Mucosa of stomach (tissue), 1 donor: ENCODE data around the gene ZNF570.

Experiments used
- H3K27me3 ChIP-seq: one replicate; pipeline ENCODE4 v1.7.0; 2013; ENCODE audit warnings: mild to moderate bottlenecking, low read length; ENCODE audit not compliant: control insufficient read depth, insufficient read depth
- H3K36me3 ChIP-seq: one replicate; pipeline ENCODE4 v1.7.0; 2013; ENCODE audit warnings: low read length; ENCODE audit not compliant: control insufficient read depth, insufficient read depth
- H3K4me1 ChIP-seq: one replicate; pipeline ENCODE4 v1.7.0; 2013; ENCODE audit warnings: mild to moderate bottlenecking, low read length; ENCODE audit not compliant: control insufficient read depth, insufficient read depth
- H3K4me3 ChIP-seq: one replicate; pipeline ENCODE4 v1.7.0; 2013; ENCODE audit warnings: low read length
- H3K9ac ChIP-seq: one replicate; pipeline ENCODE4 v1.7.0; 2013; ENCODE audit warnings: mild to moderate bottlenecking, low read length, moderate library complexity
- H3K9me3 ChIP-seq: one replicate; pipeline ENCODE4 v1.7.0; 2013; ENCODE audit warnings: mild to moderate bottlenecking, low read length, moderate library complexity; ENCODE audit not compliant: control insufficient read depth
- donor health status: Pancreatic carcinoma.

Gene ZNF570

GRCh38 chr19:37506387-37507166, 37.4 kb downstream of the ZNF570 start, which contains the start of gene ZNF793:
ZNF793 (plus strand) TSS chr19:37506939; CDS start chr19:37523440, 16,501 bp downstream.
- Histone ChIP-seq H3K9me3 (peaks cover 7% of the 10 kb centered on the region), H3K4me3 (peak within 1 kb of the TSS; percentile 95), H3K27me3 (no peaks in the 10 kb centered on the region), H3K36me3 (no peaks in the 10 kb centered on the region), H3K4me1 (peaks cover 9% of the 10 kb centered on the region), H3K9ac (peak within 1 kb of the TSS; percentile 91)

- Histone ChIP-seq H3K4me3 (peak overlapping the region; percentile 95), H3K4me1 (peaks cover 9% of the 10 kb centered on the region), H3K27me3 (no peaks in the 10 kb centered on the region), H3K36me3 (no peaks in the 10 kb centered on the region), H3K9me3 (peaks cover 7% of the 10 kb centered on the region), H3K9ac (peak overlapping the region; percentile 91)
Measured at GRCh38 chr19:37507167-37507464, 38.0 kb downstream of the ZNF570 start.

GRCh38 chr19:37511186-37511585, 42.0 kb downstream of the ZNF570 start:
- H3K36me3 ChIP-seq: no peaks in the 10 kb centered on the region

DNA sequence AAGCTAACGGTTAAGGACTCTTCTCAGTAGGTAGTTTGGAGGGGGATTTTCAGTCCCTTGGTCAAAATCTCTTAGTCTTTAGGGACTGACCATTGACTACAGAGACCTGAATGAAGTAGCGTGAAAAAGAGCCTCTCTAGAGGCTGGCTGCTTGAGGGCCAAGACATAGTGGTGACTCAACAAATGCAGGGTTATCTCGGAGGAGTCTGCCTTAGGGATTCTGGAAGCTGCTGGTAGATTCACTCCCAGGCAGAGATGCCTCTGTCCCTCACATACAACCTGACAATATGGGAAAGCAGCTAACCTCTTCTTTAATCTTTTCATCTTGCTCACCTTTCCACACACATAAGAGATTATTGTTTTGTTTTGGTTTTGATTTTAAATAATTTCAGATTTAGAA, 42.7 kb downstream of the ZNF570 start:
- Histone ChIP-seq H3K27me3 (no peaks in the 10 kb centered on the region), H3K4me3 (no peak overlapping the region), H3K36me3 (no peaks in the 10 kb centered on the region), H3K9me3 (no peaks in the 10 kb centered on the region), H3K4me1 (no peaks in the 10 kb centered on the region), H3K9ac (no peak overlapping the region)

More at GRCh38 chr19:37511186-37511585, 42.0 kb downstream of the ZNF570 start:
- Histone ChIP-seq H3K4me1 (no peaks in the 10 kb centered on the region), H3K9ac (no peak overlapping the region), H3K27me3 (no peaks in the 10 kb centered on the region), H3K9me3 (no peaks in the 10 kb centered on the region), H3K4me3 (no peak overlapping the region)

GRCh38 chr19:37513397-37513796, 44.2 kb downstream of the ZNF570 start:
- H3K9ac ChIP-seq: no peak overlapping the region
- H3K4me3 ChIP-seq: no peak overlapping the region
- H3K36me3 ChIP-seq: no peaks in the 10 kb centered on the region
- no peaks in the 10 kb centered on the region for H3K4me1 ChIP-seq
- no peaks in the 10 kb centered on the region for H3K9me3 ChIP-seq
- H3K27me3 ChIP-seq: no peaks in the 10 kb centered on the region

DNA sequence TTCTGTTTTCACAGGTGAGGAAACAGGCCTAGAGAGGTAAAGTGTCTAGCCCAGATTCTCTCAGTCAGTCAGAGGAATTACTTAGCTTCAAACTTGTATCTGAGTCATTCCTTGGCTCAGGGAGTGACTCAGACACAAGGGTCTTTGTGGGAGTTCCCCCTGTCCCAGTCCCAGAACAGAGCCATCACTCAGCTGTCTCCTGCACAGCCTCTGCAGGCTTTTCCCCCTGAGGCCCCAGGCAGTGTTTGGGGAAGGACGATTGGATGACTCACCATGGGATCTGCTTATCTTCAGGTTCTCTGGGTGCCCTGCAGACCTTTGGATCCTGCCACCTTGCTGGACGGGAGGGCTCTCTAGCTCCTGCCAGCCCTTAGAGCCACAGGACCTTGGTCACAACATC, 50.7 kb downstream of the ZNF570 start:
- Histone ChIP-seq H3K4me3 (no peak overlapping the region), H3K36me3 (peaks cover 6% of the 10 kb centered on the region)

DNA sequence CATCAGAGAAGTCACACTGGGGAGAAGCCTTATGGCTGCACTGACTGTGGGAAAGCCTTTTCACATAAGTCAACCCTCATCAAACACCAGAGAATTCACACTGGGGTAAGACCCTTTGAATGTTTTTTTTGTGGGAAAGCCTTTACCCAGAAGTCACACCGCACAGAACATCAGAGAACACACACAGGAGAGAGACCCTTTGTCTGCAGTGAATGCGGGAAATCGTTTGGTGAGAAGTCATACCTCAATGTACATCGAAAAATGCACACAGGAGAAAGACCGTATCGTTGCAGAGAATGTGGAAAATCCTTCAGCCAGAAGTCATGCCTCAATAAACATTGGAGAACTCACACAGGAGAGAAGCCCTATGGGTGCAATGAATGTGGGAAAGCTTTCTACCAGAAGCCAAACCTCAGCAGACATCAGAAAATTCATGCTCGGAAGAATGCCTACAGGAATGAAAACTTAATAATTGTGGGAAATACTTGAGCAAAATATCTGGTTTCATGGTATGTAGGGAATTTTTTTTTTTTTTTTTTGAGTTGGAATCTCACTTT, 68.3 kb downstream of the ZNF570 start:
- no peak overlapping the region for H3K9ac ChIP-seq
- H3K27me3 ChIP-seq: no peaks in the 10 kb centered on the region
- H3K9me3 ChIP-seq: peaks cover 15% of the 10 kb centered on the region
- H3K4me1 ChIP-seq: no peaks in the 10 kb centered on the region
- no peak overlapping the region for H3K4me3 ChIP-seq
- peaks cover 12% of the 10 kb centered on the region for H3K36me3 ChIP-seq

More for the DNA sequence above, 50.7 kb downstream of the ZNF570 start:
- H3K4me1 ChIP-seq: no peaks in the 10 kb centered on the region
- H3K9ac ChIP-seq: no peak overlapping the region
- H3K9me3 ChIP-seq: no peaks in the 10 kb centered on the region
- H3K27me3 ChIP-seq: no peaks in the 10 kb centered on the region
